Effector memory CD8-positive, alpha-beta T cell (primary cell): ENCODE data around the gene GRID1.

ENCODE experiments used
- ATAC-seq: fragments of 150-1000 bp; cut with Tn5 transposase; replicated peaks from 2 replicates; pipeline ENCODE4 v1.10.0; 2021; ENCODE audit warnings: mild to moderate bottlenecking, moderate library complexity
- DNase-seq, 3 experiments: peaks; one replicate each; pipeline ENCODE4 v3.0.0; 2021
- H3K27ac Mint-ChIP-seq, 2 donors: one replicate each; pipeline ENCODE4 v1.8.0; 2022; ENCODE audit warnings: mild to moderate bottlenecking in 2 of 2, mixed read lengths in 2 of 2, moderate library complexity in 2 of 2
- H3K27me3 Mint-ChIP-seq, 2 donors: one replicate each; pipeline ENCODE4 v1.8.0; 2022; ENCODE audit warnings: mixed read lengths in 2 of 2
- H3K36me3 Mint-ChIP-seq: one replicate; pipeline ENCODE4 v1.8.0; 2022; ENCODE audit warnings: mild to moderate bottlenecking, moderate library complexity, mixed read lengths; ENCODE audit not compliant: insufficient read depth
- H3K4me1 Mint-ChIP-seq, 2 donors: one replicate each; pipeline ENCODE4 v1.8.0; 2022; ENCODE audit warnings: low read depth in 2 of 2, mixed read lengths in 2 of 2
- H3K4me3 Mint-ChIP-seq, 2 donors: one replicate each; pipeline ENCODE4 v1.8.0; 2022; ENCODE audit warnings: mild to moderate bottlenecking in 2 of 2, mixed read lengths in 2 of 2, moderate library complexity in 2 of 2
- H3K9me3 Mint-ChIP-seq, 2 donors: one replicate each; pipeline ENCODE4 v1.8.0; 2022; ENCODE audit warnings: mixed read lengths in 2 of 2

GRID1 gene

GRCh38 chr10:86362129-86362527 lies 4.5 kb downstream of the GRID1 start:
- Mint-ChIP-seq H3K36me3 (no peaks in the 10 kb centered on the region), H3K27ac (no peak overlapping the region), H3K9me3 (no peaks in the 10 kb centered on the region), H3K4me1 (peaks cover 7% of the 10 kb centered on the region in 2 donors), H3K4me3 (no peak overlapping the region), H3K27me3 (peaks cover 31 to 75% of the 10 kb centered on the region in 2 donors)
- ATAC-seq (no peak), DNase-seq (no peak)

GRCh38 chr10:86361156-86362128 lies 5.2 kb downstream of the GRID1 start:
- Mint-ChIP-seq H3K27me3 (peaks cover 33 to 82% of the 10 kb centered on the region in 2 donors), H3K4me3 (no peak overlapping the region)
- no peak for DNase-seq

DNA sequence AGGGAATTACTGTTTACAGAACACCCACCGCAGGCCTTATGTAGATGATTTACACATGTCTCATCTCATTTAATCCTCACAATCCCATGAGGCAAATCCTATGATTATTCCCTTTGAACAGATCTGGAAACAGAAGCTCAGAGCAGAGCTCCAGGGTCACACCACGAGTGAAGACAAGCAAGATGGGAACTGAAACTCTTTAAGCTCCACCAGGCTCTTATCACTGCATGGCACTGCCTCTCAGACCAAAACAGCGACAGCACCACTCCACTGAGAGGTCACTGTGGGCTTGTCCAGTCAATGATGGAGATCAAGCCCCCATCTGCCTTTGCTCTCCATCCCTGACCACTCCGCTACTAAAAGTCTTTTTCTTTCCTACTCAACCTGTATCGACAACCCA lies 5.9 kb downstream of the GRID1 start:
- Mint-ChIP-seq H3K27ac (no peak overlapping the region), H3K4me1 (peaks cover 4 to 6% of the 10 kb centered on the region in 2 donors), H3K9me3 (no peaks in the 10 kb centered on the region), H3K4me3 (no peak overlapping the region), H3K27me3 (peaks cover 34 to 86% of the 10 kb centered on the region in 2 donors), H3K36me3 (no peaks in the 10 kb centered on the region)
- DNase-seq (no peak), ATAC-seq (no peak)

More at GRCh38 chr10:86361156-86362128, 5.2 kb downstream of the GRID1 start:
- Mint-ChIP-seq H3K9me3 (no peaks in the 10 kb centered on the region), H3K36me3 (no peaks in the 10 kb centered on the region), H3K27ac (no peak overlapping the region), H3K4me1 (peaks cover 7% of the 10 kb centered on the region in 2 donors)
- ATAC-seq, result no peak

- ATAC-seq, result no peak
- DNase-seq, result no peak
- Mint-ChIP-seq H3K4me1 (peaks cover 0 to 1% of the 10 kb centered on the region in 2 donors), H3K27ac (no peak overlapping the region), H3K27me3 (peaks cover 34 to 86% of the 10 kb centered on the region in 2 donors), H3K36me3 (no peaks in the 10 kb centered on the region), H3K9me3 (no peaks in the 10 kb centered on the region), H3K4me3 (no peak overlapping the region)
Observed at GRCh38 chr10:86359954-86360353, 6.6 kb downstream of the GRID1 start.

- H3K4me3 Mint-ChIP-seq, result no peak overlapping the region
- H3K9me3 Mint-ChIP-seq, result no peaks in the 10 kb centered on the region
- peaks cover 28 to 86% of the 10 kb centered on the region in 2 donors for H3K27me3 Mint-ChIP-seq
- ATAC-seq (no peak), DNase-seq (no peak)
- no peaks in the 10 kb centered on the region for H3K36me3 Mint-ChIP-seq
- H3K27ac Mint-ChIP-seq, result no peak overlapping the region
- peaks cover 0 to 4% of the 10 kb centered on the region in 2 donors for H3K4me1 Mint-ChIP-seq
Observed at GRCh38 chr10:86359111-86359510, 7.5 kb downstream of the GRID1 start.

- DNase-seq, result no peak
- H3K4me3 Mint-ChIP-seq, result no peak overlapping the region
- H3K9me3 Mint-ChIP-seq, result no peaks in the 10 kb centered on the region
- H3K36me3 Mint-ChIP-seq, result no peaks in the 10 kb centered on the region
- peaks cover 26 to 80% of the 10 kb centered on the region in 2 donors for H3K27me3 Mint-ChIP-seq
- ATAC-seq, result no peak
- H3K4me1 Mint-ChIP-seq, result peaks cover 0 to 3% of the 10 kb centered on the region in 2 donors
- H3K27ac Mint-ChIP-seq, result no peak overlapping the region
Observed at GRCh38 chr10:86357676-86358075, 8.9 kb downstream of the GRID1 start.

GRCh38 chr10:86357041-86357440 lies 9.6 kb downstream of the GRID1 start:
- no peak for DNase-seq
- no peak for ATAC-seq
- Mint-ChIP-seq H3K36me3 (no peaks in the 10 kb centered on the region), H3K27ac (no peak overlapping the region), H3K27me3 (peaks cover 29 to 73% of the 10 kb centered on the region in 2 donors), H3K9me3 (no peaks in the 10 kb centered on the region), H3K4me1 (peaks cover 0 to 3% of the 10 kb centered on the region in 2 donors), H3K4me3 (no peak overlapping the region)

DNA sequence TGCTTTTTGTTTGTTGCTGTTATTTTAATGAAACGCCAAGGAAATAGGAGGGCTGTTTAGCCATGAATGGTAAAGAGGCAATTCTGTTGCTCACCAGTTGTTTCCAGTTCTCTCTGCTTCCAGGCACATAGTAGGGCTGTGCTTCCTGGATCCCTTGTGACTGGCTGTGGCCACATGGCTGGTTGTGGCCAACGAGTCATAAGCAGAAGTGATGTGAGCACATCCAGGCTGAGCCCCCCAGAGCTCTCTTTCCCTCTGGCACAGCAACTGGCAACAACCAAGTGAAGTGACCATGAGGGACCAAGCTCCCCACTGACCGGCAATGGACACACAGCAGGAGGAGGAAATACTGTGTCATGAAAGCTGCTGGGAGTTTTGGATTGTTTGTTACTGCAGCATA lies 10.3 kb downstream of the GRID1 start:
- DNase-seq, result no peak
- H3K4me1 Mint-ChIP-seq, result peaks cover 0 to 3% of the 10 kb centered on the region in 2 donors
- no peaks in the 10 kb centered on the region for H3K9me3 Mint-ChIP-seq
- H3K36me3 Mint-ChIP-seq, result no peaks in the 10 kb centered on the region
- no peak overlapping the region for H3K4me3 Mint-ChIP-seq
- H3K27me3 Mint-ChIP-seq, result peaks cover 27 to 69% of the 10 kb centered on the region in 2 donors
- H3K27ac Mint-ChIP-seq, result no peak overlapping the region
- no peak for ATAC-seq

DNA sequence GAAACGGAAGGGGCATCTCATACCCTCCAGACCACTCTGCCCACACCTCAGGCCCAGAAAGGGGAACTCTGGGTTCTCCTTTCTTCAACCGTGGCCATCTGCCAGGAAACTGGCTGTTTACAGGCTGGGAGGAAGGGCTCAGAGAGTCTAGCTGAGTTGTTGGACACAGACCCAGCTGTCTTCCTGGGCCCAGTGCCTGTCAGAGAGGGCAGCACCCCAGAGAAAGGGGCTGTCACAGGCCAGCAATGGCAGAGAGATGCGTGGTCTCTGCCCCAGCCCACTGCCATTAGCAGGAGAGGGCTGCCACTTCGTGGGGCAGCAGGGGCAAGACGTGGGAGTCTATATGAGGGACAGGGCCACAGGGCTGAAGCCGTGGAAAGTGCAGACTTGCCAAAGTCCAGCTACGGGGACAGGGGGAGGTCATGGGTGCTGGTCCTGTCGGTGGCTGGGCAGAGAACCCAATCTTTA lies 11.0 kb downstream of the GRID1 start:
- Mint-ChIP-seq H3K27me3 (peaks cover 23 to 69% of the 10 kb centered on the region in 2 donors), H3K36me3 (no peaks in the 10 kb centered on the region), H3K4me3 (no peak overlapping the region), H3K9me3 (no peaks in the 10 kb centered on the region), H3K4me1 (peaks cover 0 to 3% of the 10 kb centered on the region in 2 donors), H3K27ac (no peak overlapping the region)
- ATAC-seq (no peak), DNase-seq (no peak)

GRCh38 chr10:86354761-86355540 lies 11.6 kb downstream of the GRID1 start:
- Mint-ChIP-seq H3K4me1 (peaks cover 0 to 3% of the 10 kb centered on the region in 2 donors), H3K36me3 (no peaks in the 10 kb centered on the region), H3K9me3 (no peaks in the 10 kb centered on the region), H3K27me3 (peaks cover 27 to 74% of the 10 kb centered on the region in 2 donors), H3K4me3 (no peak overlapping the region), H3K27ac (no peak overlapping the region)
- DNase-seq (no peak), ATAC-seq (no peak)

GRCh38 chr10:86353506-86354485 lies 12.8 kb downstream of the GRID1 start:
- DNase-seq (no peak), ATAC-seq (no peak)
- H3K4me3 Mint-ChIP-seq, result no peak overlapping the region
- no peaks in the 10 kb centered on the region for H3K9me3 Mint-ChIP-seq
- peaks cover 32 to 81% of the 10 kb centered on the region in 2 donors for H3K27me3 Mint-ChIP-seq
- peaks cover 0 to 3% of the 10 kb centered on the region in 2 donors for H3K4me1 Mint-ChIP-seq
- H3K27ac Mint-ChIP-seq, result no peak overlapping the region
- no peaks in the 10 kb centered on the region for H3K36me3 Mint-ChIP-seq

DNA sequence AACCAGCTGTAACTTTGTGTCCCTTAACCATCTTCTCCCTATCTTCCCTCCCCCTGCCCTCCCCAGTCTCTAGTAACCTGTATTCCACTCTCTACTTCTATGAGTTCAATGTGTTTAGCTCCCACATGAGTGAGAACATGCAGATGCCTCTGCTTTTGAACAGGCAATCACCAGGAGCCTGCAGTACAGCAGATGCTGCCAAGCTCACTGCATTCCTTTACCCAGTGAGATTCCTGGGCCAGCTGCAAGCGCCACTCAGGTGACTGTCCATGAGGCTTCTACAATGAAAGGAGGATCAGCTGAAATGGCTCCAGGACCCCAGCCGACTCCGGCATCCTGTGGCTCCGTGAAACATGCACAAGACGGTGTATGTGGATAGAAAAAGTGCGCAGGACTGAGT lies 15.7 kb downstream of the GRID1 start:
- ATAC-seq, result no peak
- Mint-ChIP-seq H3K4me3 (no peak overlapping the region), H3K4me1 (peaks cover 0 to 3% of the 10 kb centered on the region in 2 donors), H3K27me3 (peaks cover 37 to 72% of the 10 kb centered on the region in 2 donors), H3K27ac (no peak overlapping the region), H3K36me3 (no peaks in the 10 kb centered on the region), H3K9me3 (no peaks in the 10 kb centered on the region)
- DNase-seq, result no peak
